ENCODE data around the gene CALB2. TPM values are rescaled to one million over a fixed set of nuclear protein-coding genes. Genes with fewer than 3 reads are reported as not detected.

The CALB2 gene
- total and polyA plus RNA-seq, 8 donors, result 0.35 to 0.60 TPM; not detected in 6

DNA sequence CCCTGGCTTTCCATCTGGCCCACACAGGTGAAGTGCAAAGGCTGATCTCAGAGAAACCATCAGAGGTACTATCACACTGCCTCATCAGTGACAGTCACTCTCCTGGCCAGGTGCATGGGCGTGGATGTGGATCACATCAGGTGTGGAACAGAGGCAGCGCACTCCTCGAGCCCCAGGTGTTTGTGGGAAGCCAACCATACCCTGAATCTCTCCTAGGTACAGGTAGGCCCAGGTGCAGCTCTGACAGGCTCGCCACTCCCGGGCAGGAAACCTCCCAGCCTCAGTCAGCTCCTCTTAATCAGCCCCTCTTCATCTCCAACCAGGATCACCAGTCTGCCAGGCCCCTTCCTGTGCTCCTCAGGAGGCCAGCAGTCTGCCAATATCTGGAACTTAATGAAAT lies 51.6 kb downstream of the CALB2 start:
- H3K9me3 ChIP-seq, result no peaks in the 10 kb centered on the region
- peaks cover 0 to 5% of the 10 kb centered on the region in 2 donors for H3K4me1 ChIP-seq
- peaks cover 0 to 50% of the 10 kb centered on the region in 2 donors for H3K27me3 ChIP-seq
- ATAC-seq (no peak), DNase-seq (no peak)
- intact Hi-C loops (cut with DNase I), result loop anchor here in 1 of 2 donors (10.0 kb wide), 1 partner anchor 205 kb away; no protein-coding TSS in a partner anchor
- no peaks in the 10 kb centered on the region for H3K36me3 ChIP-seq
- H3K27ac ChIP-seq, result no peak overlapping the region
- no peak overlapping the region for H3K4me3 ChIP-seq
- TF ChIP-seq CTCF (IDR thresholded peaks at IDR 0.05), result no peak

DNA sequence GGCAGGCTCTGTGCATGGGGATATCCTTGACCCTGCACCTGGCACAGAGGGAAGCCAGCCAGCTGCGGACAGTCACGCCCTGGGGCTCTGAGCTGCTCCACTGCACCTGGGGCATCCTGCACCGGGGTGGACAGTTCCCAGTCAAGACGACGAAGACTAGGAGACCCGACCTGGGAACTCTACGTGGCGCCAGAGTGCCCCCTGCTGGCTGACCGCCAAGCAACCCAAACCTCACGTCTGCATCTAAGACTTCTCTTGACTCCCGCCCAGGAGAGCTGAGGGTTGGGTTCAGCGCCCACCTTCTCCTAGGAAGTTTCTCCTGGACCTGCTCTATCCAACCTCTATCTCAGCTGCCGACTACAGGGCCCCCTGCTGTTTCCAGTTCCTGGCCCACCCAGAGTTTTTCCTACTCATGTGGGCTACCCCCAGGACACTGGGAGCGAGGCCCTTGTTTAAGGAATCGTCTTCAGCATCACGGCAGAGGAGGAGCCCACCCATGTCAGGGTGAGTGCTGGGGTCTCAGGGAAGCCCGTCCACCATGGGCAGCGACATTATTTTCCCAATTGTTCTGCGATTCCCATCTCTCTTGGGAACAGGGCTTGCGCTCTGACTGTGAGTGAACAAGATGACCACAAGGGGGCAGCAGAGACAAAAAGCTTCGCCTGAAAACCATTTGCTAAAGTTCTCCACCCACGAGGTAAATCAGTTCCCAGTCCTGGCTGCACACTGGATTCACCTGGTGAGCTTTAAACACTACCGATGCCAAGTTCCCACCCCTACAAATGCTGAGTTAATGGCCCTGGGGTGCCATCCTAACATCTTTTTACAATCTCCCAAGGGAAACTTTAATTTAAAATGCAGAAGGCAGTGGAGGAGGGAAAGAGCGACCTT lies 54.0 kb downstream of the CALB2 start:
- ATAC-seq, result peak; percentile 96
- peak; percentile 46 to 78 (median 64) for DNase-seq
- TF ChIP-seq CTCF (IDR thresholded peaks at IDR 0.05), result peak; percentile 85 to 90
- Histone ChIP-seq H3K27me3 (peaks cover 0 to 64% of the 10 kb centered on the region in 2 donors), H3K36me3 (no peaks in the 10 kb centered on the region), H3K4me3 (no peak overlapping the region), H3K4me1 (peaks cover 0 to 5% of the 10 kb centered on the region in 2 donors), H3K9me3 (no peaks in the 10 kb centered on the region), H3K27ac (no peak overlapping the region)
- intact Hi-C loops (cut with DNase I), result loop anchor here in 1 of 2 donors (10.0 kb wide), 1 partner anchor 202 kb away; no protein-coding TSS in a partner anchor

GRCh38 chr16:71413341-71413740 lies 54.8 kb downstream of the CALB2 start:
- DNase-seq (no peak), ATAC-seq (no peak)
- Histone ChIP-seq H3K4me1 (peaks cover 0 to 5% of the 10 kb centered on the region in 2 donors), H3K27me3 (peaks cover 0 to 69% of the 10 kb centered on the region in 2 donors), H3K9me3 (no peaks in the 10 kb centered on the region), H3K36me3 (no peaks in the 10 kb centered on the region), H3K27ac (no peak overlapping the region), H3K4me3 (no peak overlapping the region)
- TF ChIP-seq CTCF (IDR thresholded peaks at IDR 0.05), result no peak
- intact Hi-C loops (cut with DNase I), result loop anchor here in 1 of 2 donors (10.0 kb wide), 1 partner anchor 201 kb away; no protein-coding TSS in a partner anchor

DNA sequence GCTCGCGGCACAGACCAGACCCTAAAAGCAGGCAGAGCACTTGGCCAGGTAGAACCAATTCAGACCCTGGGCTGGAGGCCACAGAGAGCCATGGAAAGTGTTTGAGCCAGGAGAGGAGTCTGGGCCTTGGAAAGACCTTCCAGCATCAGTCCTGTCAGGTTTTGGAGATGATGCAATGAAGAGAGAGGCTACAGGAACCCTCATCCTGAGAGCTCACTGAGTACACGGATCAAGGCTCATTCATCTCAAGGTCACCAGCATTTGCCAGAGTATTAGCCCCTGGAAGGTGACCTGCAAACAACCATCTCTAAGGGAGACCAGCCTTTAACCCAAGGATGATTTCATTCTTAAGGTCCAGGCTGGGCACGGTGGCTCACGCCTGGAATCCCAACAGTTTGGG lies 55.5 kb downstream of the CALB2 start:
- Histone ChIP-seq H3K4me1 (peaks cover 0 to 5% of the 10 kb centered on the region in 2 donors), H3K4me3 (no peak overlapping the region), H3K36me3 (no peaks in the 10 kb centered on the region), H3K27me3 (peaks cover 0 to 66% of the 10 kb centered on the region in 2 donors), H3K27ac (no peak overlapping the region), H3K9me3 (no peaks in the 10 kb centered on the region)
- DNase-seq (no peak), ATAC-seq (no peak)
- no peak for TF ChIP-seq CTCF (IDR thresholded peaks at IDR 0.05)
- intact Hi-C loops (cut with DNase I), result loop anchor here in 1 of 2 donors (10.0 kb wide), 1 partner anchor 201 kb away; no protein-coding TSS in a partner anchor

GRCh38 chr16:71421911-71422310 lies 63.4 kb downstream of the CALB2 start:
- Histone ChIP-seq H3K9me3 (no peaks in the 10 kb centered on the region), H3K36me3 (no peaks in the 10 kb centered on the region), H3K27me3 (peaks cover 13 to 57% of the 10 kb centered on the region in 2 donors), H3K27ac (no peak overlapping the region), H3K4me1 (no peaks in the 10 kb centered on the region), H3K4me3 (no peak overlapping the region)
- peak in 1 of 2 donors; percentile 45 for TF ChIP-seq CTCF (IDR thresholded peaks at IDR 0.05)
- intact Hi-C loops (cut with DNase I), result no loop called here
- DNase-seq (peak in 1 of 4 donors; percentile 14), ATAC-seq (peak; percentile 55)

Data from left lung (tissue), 10 donors.